SKM-1 treated with dmso at 0.1 percent for 144 hours (cell line): Measurements from ENCODE around the gene ECPAS.
"Not testable (repeated sequence)": the region's sequence is repeated elsewhere in the genome, so short reads cannot be mapped to it uniquely, and the experiment has no call there.

ENCODE experiments used
- DNase-seq: peaks from one replicate; lab custom pipeline; 2025; ENCODE audit not compliant: unreplicated experiment; lab: John Stamatoyannopoulos, UW

ECPAS gene

DNA sequence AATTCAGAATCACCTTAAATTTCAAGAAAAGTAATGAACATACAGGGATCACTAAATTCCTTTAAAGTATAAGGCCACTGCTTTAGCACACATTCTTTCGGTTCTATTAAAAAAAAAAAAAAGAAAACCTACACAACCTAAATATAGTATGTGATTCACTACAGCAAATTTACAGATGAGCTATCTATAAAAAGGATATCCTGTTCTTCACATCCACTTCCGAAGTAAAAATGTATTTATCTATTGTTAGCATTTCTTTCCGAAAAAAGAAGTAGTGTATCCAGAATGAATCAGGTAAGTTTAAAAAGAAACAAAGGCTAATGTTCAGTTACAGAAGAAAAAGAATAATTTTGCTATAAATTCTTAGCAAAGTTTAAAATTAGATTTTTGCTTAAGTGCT is 70.2 kb downstream of the ECPAS start:
- no peak for DNase-seq

DNA sequence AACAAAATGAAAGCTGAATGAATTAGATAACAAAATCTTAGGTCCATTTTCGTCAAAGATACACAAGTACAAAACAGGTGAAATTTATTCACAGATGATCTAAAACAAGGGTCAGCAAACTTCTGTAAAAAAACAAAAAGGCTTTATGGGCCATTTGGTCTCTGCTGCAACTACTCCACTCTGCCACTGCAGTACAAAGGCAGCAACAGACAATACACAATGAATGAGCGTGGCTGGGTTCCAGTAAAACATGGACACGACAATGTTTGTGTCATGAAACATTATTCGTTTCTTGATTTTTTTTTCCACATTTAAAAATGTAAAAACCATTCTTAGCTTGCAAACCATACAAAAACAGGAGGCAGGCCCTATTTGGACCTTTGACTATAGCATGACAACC is 71.9 kb downstream of the ECPAS start:
- DNase-seq: no peak

DNA sequence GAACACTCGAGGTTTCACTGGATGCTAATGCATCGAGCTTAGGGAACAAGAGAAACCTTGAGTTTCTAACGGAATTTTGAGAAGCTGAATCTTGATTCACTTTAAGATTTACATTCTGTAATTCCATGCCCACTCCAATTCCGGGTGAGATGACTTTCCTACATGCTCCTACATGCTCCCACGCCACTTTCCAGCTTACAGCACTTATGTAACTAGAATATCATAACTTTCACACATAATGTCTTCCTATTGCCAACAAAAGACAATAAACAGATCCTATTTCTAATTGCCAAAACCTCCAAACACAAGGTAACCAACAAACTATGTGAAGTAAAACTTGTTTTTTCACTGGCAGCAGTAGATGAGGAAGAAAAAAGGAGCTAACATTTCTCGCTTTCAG is 72.9 kb downstream of the ECPAS start:
- no peak for DNase-seq

DNA sequence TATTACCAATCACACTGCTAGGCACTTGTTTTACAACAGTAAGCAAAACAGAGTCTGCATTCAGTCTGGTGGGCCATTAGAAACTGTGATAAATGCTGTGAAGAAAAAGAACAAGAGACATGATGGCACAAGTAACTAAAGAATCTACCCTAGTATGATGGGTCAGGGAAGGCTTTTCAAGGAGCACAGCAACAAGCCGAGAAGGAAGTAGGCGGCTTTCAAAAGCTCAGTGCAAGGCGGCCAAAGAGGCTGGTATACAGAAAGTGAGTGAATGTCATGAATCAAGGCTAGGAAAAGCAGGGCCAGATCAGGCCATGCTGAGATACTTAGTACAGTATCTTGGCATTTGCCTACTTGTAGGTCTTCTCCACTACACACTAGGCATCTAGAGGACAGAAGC is 76.4 kb downstream of the ECPAS start:
- DNase-seq: no peak

DNA sequence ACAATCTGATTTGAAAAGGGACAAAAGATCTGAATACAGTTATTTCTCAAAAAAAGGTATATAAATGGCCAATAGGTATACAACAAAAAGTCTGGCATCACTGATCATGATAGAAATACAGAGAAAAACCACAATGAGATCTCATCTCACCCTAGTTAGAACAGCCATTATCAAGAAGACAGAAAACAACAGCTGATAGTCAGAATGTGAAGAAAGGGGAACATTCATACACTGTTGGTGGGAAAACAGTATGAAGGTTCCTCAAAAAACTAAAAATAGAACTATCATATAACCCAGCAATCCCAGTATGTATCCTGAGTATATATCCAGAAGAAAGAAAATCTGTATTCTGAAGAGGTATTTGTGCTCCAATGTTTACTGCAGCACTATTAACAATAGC is 78.5 kb downstream of the ECPAS start:
- no peak for DNase-seq

DNA sequence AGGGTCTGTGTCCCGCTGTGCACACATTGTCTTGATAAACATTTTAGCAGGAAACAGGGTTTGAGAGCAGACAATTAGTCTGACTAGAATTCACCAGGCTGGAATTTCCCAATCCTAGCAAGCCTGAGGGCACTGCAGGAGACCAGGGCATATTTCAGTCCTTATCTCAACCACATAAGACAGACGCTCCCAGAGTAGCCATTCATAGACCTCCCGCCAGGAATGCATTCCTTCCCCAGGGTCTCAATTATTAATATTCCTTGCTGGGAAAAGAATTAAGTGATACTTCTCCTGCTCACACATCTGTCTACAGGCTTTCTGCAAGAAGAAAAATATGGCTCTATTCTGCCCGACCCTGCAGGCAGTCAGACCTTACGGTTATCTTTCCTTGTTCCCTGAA is 82.7 kb downstream of the ECPAS start:
- not testable (repeated sequence) for DNase-seq

DNA sequence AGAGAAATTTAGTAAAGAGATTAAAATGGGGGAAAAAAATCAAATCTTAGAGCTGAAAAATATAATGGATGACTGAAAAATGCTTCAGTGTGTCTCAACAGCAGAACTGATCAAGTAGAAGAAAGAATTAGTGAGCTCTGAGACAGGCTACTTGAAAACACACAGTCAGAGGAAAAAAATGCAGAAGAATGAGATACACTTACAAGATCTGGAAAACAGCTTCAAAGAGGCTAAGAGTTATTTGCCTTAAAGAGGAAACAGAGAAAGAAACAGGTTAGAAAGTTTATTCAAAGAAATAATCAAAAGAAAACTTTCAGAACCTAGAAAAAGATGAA is 83.7 kb downstream of the ECPAS start:
- no peak for DNase-seq

DNA sequence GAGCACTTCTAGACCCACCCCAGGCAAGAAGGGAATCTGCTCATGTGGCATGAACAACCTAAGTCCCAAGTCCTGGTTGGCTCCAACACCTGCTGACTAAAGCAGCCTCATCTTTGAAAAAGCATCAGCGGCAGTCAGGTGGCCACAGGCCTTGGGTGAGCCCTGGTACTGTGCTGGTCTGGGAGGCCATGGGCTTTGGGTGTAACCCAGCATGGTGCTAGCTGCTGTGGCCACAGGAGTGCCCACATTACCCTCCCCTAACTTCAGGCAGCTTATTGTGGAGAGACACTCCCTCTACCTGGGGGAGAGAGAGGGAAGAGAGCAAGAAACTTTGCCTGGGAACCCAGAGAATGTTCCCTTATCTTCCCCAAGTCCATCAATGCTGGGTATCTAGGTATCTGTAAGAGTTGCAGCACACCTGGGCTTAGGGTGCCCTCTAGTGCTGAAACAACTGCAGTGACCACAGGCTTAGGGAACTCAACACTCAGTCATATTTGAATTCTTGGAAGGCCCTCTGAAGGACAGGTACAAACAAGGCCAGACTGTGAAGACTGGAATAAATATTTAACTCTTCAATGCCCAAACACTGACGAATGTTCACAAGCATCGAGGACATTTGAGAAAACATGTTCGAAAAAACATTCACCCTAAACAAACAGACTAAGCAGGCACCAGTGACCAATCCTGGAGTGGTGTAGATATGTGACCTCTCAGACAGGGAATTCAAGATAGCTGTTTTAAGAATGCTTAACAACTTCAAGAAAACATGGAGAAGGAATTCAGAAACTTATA is 84.2 kb downstream of the ECPAS start:
- no peak for DNase-seq

DNA sequence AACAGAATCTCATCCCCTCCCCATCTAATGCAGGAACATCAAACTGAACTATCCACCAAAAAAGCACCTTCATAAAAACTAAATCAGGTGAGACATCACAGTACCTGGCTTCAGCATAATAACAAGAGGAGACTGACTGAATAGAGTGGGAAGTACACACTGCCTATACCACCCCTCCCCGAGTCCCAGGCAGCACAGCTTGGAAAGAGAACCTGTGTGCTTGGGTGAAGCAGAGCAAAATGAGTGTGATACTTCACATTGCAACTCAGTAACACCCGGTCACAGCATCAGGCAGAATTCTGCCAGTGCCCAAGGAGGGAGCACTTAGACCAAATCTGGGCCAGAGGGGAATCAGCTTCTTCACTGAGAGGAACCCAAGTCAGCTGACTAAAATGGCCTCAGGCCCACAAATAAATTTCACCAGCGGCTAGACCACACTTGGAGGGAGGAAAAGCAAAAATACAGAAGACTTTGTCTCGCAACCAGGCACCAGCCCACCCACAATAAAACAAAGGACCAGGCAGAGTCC is 84.9 kb downstream of the ECPAS start:
- no peak for DNase-seq

DNA sequence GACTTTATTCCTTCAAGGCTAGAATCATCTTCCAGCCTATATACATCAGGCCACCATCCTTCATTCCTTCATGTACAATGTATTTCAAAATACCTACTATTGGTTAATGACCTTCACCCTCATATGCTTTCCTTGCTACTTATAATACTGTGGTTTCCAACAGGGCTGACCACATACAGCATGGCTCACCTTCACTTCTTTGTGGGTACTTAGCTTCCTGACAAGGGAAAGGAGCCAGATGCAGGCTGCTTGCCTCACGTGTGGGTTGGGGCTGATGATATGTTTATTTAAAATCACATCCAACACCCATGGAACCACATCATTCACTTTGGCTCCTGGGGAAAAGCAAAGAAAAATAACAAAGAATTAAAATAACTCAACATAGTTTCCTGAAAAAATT is 90.2 kb downstream of the ECPAS start:
- no peak for DNase-seq

DNA sequence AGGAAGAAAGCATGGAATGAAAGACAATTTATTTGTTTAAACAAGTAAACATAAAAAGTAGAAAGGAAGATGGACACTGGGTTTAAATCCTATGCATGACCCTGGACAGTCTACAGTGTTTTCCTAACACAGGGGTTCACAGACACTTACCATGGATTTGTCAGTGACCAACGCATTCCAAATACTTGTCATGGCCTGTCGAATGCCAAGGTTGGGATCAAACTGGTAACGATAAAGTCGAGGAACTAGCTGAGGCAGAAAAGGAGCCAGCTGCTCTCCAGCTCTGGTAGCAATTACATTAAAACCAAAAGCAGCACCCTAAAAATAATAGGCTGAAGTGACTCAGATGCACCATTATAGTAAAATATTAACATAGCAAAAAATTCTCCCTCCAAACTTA is 94.8 kb downstream of the ECPAS start:
- no peak for DNase-seq

DNA sequence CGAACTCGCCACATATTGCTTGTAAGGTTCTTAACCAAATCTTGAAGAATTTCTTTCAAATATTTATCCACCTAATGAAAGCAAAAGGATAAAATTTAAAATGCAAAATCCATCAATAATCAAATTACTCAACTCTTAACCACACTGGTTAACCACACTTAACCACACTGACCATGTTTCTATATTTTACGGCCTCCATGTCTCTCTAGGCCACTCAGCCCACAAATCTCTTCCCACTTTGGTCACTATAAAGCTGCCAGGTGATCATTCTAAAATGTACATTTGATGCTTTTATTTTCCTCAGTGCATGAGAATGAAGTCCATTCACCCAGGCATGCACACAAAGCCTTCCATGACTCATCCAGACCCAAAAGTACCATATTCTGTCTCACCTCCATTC is 97.8 kb downstream of the ECPAS start:
- DNase-seq: no peak

DNA sequence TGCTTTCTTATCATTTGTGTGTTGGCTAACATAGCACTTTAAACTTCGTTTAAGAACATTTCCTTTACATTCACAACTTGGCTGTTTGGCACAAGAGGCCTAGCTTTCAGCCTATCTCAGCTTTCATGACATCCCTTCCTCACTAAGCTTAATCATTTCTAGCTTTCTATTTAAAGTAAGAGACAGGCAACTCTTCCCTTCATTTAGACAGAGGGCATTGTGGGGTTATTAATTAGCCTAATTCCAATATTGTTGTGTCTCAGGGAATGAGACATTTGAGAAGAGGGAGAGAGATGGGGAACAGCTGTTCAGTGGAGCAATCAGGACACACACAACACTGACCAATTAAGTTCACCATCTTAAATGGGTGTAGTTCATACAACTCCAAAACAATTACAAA is 103.2 kb downstream of the ECPAS start:
- DNase-seq: no peak

DNA sequence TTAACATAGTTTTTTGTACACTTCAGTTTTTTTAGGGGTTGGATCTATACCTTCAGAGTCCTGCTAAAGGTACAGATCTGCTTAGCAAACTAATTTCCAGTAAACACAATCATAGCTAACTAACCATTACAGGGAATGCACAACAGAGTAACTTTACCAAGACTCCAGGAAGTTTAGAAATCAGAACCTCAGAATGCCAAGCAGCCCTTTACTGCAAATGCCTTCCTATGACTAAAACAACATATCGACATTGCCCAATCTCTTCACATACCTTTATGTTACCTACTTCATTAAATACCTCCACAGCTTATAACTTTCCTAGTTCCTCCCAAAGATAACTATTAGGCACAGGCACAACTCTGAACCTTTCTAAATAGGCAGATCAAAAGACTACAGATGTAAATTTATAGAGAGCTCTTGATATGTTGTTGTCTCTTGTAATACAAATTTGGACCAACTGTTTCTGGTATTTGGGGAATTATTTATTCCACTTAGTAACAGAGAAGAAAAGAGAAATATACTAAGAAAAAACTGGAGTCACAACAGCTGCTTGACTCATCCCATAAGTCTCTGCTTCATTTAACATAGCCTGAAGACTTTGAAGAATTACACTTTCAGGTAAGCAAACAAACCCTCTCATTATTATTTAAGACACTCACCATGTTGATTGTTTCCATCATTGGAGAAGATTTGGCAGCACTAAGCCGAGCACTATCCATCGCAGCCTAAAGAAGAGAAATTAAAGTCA is 108.2 kb downstream of the ECPAS start:
- no peak for DNase-seq

DNA sequence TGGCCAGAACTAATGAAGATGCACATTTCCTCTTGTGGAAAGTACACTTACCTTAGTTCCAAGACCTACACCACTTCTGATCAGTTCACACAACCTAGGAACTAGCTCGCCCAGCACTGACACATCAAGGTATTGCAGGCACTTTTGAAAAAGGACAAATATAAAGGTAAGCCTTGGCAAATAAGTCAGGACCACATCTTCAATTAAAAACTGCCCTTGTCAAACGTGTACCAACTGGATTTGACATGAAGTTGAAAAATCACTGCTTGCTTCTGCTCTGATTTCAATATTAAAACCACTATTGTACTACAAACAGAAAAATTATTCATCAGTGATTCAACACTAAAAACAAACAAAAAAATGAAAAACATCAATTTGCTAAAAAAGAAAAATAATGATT is 109.1 kb downstream of the ECPAS start:
- no peak for DNase-seq

DNA sequence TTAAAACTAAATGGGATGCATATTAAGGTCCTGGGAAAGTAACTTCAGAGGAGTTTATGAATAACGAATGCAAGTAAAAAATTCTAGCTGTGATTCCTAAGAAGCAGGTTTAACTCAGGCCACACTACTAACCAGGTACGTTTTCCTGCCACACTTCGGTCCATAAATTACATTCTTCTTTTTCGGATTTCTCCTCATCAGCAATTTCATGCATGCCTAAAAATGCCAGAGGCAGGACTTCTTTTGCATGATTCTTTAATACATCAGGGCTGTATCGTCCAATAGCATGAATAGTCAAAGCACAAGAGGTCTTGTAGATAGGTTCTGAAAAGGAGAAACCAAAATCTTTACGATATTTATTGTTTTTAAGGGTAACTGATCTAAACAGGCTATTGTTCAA is 111.9 kb downstream of the ECPAS start:
- no peak for DNase-seq

DNA sequence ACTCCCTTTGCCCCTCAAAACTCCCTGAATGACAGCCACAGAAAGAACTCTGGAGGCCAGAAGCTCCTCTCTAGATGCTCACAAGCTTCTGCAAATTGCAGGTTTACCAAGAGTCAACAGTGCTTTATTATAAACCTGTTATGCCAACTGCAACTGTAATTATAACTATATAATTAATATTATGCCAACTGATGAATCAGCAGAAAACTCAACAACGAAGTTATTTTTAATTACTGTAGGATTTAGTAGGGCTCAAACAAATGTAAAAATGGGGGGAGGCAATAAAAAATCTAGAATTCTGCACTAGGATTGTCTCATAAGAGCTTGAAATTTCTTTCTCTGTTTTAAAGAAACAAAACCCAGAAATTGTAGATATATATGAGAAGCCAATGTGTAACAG is 117.2 kb downstream of the ECPAS start:
- DNase-seq: no peak

DNA sequence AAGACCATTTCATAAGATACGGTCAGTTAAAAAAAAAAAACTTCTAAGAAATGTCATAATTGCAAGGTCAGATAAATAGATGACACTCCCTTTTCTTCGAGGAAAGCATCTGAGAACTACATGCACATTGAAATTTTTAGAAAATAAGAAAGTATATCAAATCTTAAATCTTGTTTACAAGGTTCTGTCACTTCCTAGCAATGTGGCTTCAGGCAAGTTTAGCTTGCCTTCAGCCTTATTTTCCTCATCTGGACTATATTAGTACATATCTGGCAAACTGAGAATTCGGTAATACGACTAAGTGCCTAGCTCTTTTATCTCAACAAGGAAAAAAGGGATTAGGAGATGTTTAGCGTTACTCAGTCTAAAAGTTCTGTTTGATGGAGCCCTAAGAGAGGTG is 121.7 kb downstream of the ECPAS start:
- DNase-seq: no peak

DNA sequence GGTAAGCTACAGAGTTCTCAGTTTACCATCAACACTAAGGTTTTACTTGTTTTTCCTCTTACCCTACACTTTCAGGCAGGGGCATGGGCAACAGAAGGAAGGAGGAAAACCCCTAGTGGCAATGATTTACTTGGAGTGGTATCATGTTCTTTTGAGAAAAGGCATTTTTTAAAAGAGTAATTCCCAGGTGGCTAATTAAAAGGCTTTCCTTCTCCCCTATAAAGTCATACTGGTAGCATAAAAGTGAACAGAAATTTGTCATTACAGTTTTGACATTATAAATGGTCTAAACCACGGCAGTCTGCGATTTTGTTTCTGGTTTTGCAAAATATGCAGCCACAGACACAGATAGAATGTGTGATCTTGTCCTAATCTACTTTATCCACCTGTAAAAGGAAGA is 123.3 kb downstream of the ECPAS start:
- no peak for DNase-seq

DNA sequence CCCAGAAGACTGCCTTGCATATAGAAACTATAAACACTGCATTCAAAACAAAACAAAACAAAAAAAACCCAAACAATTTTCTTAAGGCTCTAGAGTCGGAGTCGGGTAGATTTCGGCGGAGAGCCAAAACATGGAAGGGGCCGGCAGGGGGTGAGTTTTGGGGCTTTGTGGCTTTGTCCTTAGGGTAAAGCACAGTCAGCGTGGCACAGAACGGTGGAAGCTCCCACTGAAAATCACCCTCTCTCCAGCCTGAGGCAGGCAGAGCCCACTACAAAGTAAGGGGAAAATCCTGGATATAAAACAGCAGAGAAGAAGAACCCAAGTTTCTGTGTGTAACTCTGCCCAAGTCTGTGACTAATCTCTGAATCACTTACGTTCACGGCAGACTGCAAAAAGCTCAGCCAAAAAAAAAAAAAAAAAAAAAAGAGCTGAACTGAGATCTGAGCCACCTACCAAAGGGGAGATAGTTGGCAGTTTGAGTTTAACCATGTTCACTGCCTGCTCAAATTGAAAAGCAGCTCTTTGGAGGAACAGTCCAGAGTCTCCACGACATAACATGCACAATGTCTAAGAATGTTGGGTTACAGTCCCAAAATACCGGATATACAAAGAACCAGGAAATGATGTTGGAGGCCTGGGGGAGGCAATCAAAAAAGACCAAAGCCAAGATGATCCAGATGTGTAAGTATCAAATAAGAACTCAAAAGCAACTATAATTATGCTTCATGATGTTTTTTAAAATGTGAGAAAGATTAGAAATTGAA is 127.5 kb downstream of the ECPAS start:
- DNase-seq: no peak

DNA sequence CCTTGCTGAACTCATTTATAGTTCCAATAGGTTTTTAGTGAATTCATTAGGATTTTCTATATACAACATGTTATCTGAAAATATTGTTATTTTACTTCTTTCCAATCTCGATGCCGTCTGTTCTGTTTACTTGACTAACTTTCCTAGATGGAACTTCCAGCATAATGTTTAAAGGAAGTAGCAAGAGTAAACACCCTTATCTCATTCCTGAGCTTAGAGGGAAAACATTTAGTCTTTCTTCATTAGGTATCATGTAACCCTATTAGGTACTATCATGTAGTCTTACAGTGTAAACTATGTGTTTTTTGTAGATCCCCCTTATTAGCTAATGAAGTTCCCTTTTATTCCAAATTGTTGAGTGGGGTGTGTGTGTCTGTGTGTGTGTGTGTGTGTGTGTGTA is 131.6 kb downstream of the ECPAS start:
- DNase-seq: no peak

DNA sequence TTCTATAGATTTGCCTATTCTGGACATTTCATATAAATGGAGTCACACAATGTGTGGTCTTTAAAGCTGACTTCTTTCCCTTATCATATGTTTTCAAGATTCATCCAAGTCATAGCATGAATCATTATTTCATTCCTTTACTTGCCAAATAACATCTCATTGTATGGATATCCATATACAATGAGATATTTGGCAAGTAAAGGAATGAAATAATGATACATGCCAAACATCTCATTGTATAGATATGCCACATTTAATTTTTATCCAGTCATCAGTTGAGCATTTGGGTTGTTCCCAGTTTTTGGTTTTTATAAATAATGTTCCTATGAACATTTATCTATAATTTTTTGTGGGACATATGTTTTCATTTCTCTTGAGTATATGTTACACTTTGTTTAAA is 133.6 kb downstream of the ECPAS start:
- no peak for DNase-seq
